WTC11 (cell line): ENCODE data around the gene NR3C2.

Experiments used
- ATF3 ChIP-seq: sonication (generic); formaldehyde crosslinking; conservative IDR thresholded peaks from 2 replicates; pipeline ENCODE4 v1.8.1; 2022; ENCODE audit warnings: mild to moderate bottlenecking, missing genetic modification reagents
- CTCF ChIP-seq: fragments of 200-600 bp; IDR thresholded peaks from 2 replicates; pipeline ENCODE4 v1.8.0; 2022; ENCODE audit warnings: antibody characterized with exemption
- E2F5 ChIP-seq: sonication (generic); formaldehyde crosslinking; IDR thresholded peaks from 2 replicates; pipeline ENCODE4 v1.8.1; 2022; ENCODE audit warnings: mild to moderate bottlenecking, moderate library complexity, missing genetic modification reagents
- NR3C1 ChIP-seq: sonication (generic); formaldehyde crosslinking; conservative IDR thresholded peaks from 2 replicates; pipeline ENCODE4 v1.8.1; 2023; ENCODE audit warnings: low read depth, mild to moderate bottlenecking, missing genetic modification reagents
- TEAD4 ChIP-seq: sonication (generic); formaldehyde crosslinking; IDR thresholded peaks from 2 replicates; pipeline ENCODE4 v1.8.0; 2022; ENCODE audit warnings: mild to moderate bottlenecking, missing genetic modification reagents
- ZNF512 ChIP-seq: sonication (generic); formaldehyde crosslinking; IDR thresholded peaks from 2 replicates; pipeline ENCODE4 v1.8.1; 2022; ENCODE audit warnings: missing genetic modification reagents, borderline replicate concordance

- TF ChIP-seq ATF3 (CRISPR knock-in tag) (no peak), ZNF512 (CRISPR knock-in tag) (no peak), NR3C1 (CRISPR knock-in tag) (no peak), E2F5 (CRISPR knock-in tag) (no peak), CTCF (no peak), TEAD4 (CRISPR knock-in tag) (no peak)
These were observed 279.7 kb downstream of the NR3C2 start for GRCh38 chr4:148162519-148162918.
